A549 (cell line): ENCODE data around the gene EARS2. TPM values are rescaled to one million over a fixed set of nuclear protein-coding genes. Genes with fewer than 3 reads are reported as not detected.

Experiments
- ATAC-seq, 2 experiments: fragments of 200-7000 bp in 1 of 2; fragments of >200 bp in 1 of 2; cut with Nextera tagmentation in 1 of 2; cut with Tn5 transposase in 1 of 2; 3 replicates each; pipeline versions ENCODE4 v1.8.0 to v1.9.1; 2018 to 2020; ENCODE audit warnings: mild to moderate bottlenecking in 1 of 2, moderate library complexity in 1 of 2
- CTCF ChIA-PET: fragments of 300-600 bp; sonication (Branson Sonifier 250); formaldehyde crosslinking; extraction: SDS; loops from one replicate; lab custom pipeline; 2021; ENCODE audit warnings: antibody characterized with exemption, inconsistent platforms; lab: Yijun Ruan, JAX
- POLR2A ChIA-PET: fragments of 350-600 bp; formaldehyde crosslinking; extraction: SDS; loops from one replicate; lab custom pipeline; 2021; ENCODE audit warnings: antibody characterized with exemption, inconsistent platforms; lab: Yijun Ruan, JAX
- DNase-seq, 2 experiments: peaks; one replicate each; pipeline versions ENCODE4 v3.0.0 to v3.0.0-alpha.2; 2011 to 2016; ENCODE audit warnings: low read depth in 1 of 2, low spot score in 1 of 2
- FAIRE-seq: peaks from 2 replicates; lab custom pipeline; 2011; peaks lifted over from hg19 to GRCh38; lab: Jason Lieb, UNC
- H3K27ac ChIP-seq, 2 experiments: fragments of >200 bp; sonication (Bioruptor Twin); formaldehyde crosslinking; 3 replicates each; pipeline ENCODE4 v1.5.1; 2016 to 2017
- H3K4me1 ChIP-seq: fragments of >200 bp; sonication (Bioruptor Twin); formaldehyde crosslinking; 3 replicates; pipeline ENCODE4 v1.6.1; 2016
- H3K4me2 ChIP-seq: fragments of >200 bp; sonication (Bioruptor Twin); formaldehyde crosslinking; 3 replicates; pipeline ENCODE4 v1.6.1; 2016
- H3K4me3 ChIP-seq: fragments of >200 bp; sonication (Bioruptor Twin); formaldehyde crosslinking; 3 replicates; pipeline ENCODE4 v1.5.1; 2016
- H3K9me3 ChIP-seq: fragments of >200 bp; sonication (Bioruptor Twin); formaldehyde crosslinking; 3 replicates; pipeline ENCODE4 v1.6.1; 2016
- CBX8 ChIP-seq: fragments of 200-600 bp; sonication (generic); IDR thresholded peaks from 2 replicates; pipeline ENCODE4 v1.6.1; 2016
- EHF ChIP-seq: fragments of 250-450 bp; sonication (Bioruptor Pico); IDR thresholded peaks from 2 replicates; pipeline ENCODE4 v1.5.0; 2020; ENCODE audit warnings: mild to moderate bottlenecking
- EHMT2 ChIP-seq: fragments of 200-600 bp; sonication (generic); IDR thresholded peaks from 2 replicates; pipeline ENCODE4 v1.6.1; 2016; ENCODE audit warnings: antibody characterized with exemption, low read depth, mild to moderate bottlenecking, moderate library complexity
- FOSB ChIP-seq: fragments of 250-450 bp; sonication (Bioruptor Pico); IDR thresholded peaks from 2 replicates; pipeline ENCODE4 v1.5.0; 2020; ENCODE audit warnings: mild to moderate bottlenecking, moderate library complexity
- FOSL2 ChIP-seq, 2 experiments: fragments of 450-650 bp in 1 of 2; fragments of >200 bp in 1 of 2; sonication (Bioruptor Twin) in 1 of 2; formaldehyde crosslinking; IDR thresholded peaks; 2 replicates each; pipeline versions ENCODE4 v1.5.0 to v1.6.1; 2016 to 2020; ENCODE audit warnings: mild to moderate bottlenecking in 1 of 2, moderate library complexity in 1 of 2
- HEYL ChIP-seq: fragments of 250-450 bp; sonication (Bioruptor Pico); IDR thresholded peaks from 2 replicates; pipeline ENCODE4 v1.8.0; 2021; ENCODE audit warnings: mild to moderate bottlenecking, moderate library complexity
- HOXA7 ChIP-seq: fragments of 250-450 bp; sonication (Bioruptor Pico); IDR thresholded peaks from 2 replicates; pipeline ENCODE4 v1.5.0; 2020; ENCODE audit warnings: mild to moderate bottlenecking, moderate library complexity
- HOXB13 ChIP-seq: fragments of 250-450 bp; sonication (Bioruptor Pico); IDR thresholded peaks from 2 replicates; pipeline ENCODE4 v1.5.0; 2020; ENCODE audit warnings: low read depth, mild to moderate bottlenecking, moderate library complexity
- JUNB ChIP-seq: fragments of >200 bp; sonication (Bioruptor Twin); formaldehyde crosslinking; IDR thresholded peaks from 2 replicates; pipeline ENCODE4 v1.6.1; 2016
- MAFK ChIP-seq: fragments of 450-650 bp; IDR thresholded peaks from 2 replicates; pipeline ENCODE4 v1.6.1; 2014; ENCODE audit not compliant: partially characterized antibody
- MAZ ChIP-seq: fragments of 150-350 bp; IDR thresholded peaks from 2 replicates; pipeline ENCODE4 v1.6.1; 2014; ENCODE audit warnings: antibody characterized with exemption, low read depth, low read length, borderline replicate concordance
- MYC ChIP-seq: IDR thresholded peaks from 2 replicates; pipeline ENCODE4 v1.6.1; 2012; ENCODE audit warnings: mild to moderate bottlenecking, inconsistent platforms, low read length, improper control_type of control experiment, borderline replicate concordance
- NR3C1 ChIP-seq: fragments of >200 bp; sonication (Bioruptor Twin); formaldehyde crosslinking; IDR thresholded peaks from 3 replicates; pipeline ENCODE4 v1.6.1; 2017
- POLR2A ChIP-seq: IDR thresholded peaks from 2 replicates; pipeline ENCODE4 v1.6.1; 2012; ENCODE audit warnings: mild to moderate bottlenecking, low read length
- RFX5 ChIP-seq: fragments of 450-650 bp; IDR thresholded peaks from 2 replicates; pipeline ENCODE4 v1.7.1; 2014; ENCODE audit warnings: antibody characterized with exemption, mild to moderate bottlenecking, moderate library complexity
- RNF2 ChIP-seq: fragments of 200-600 bp; sonication (generic); IDR thresholded peaks from 2 replicates; pipeline ENCODE4 v1.6.1; 2016; ENCODE audit warnings: low read depth, mild to moderate bottlenecking, antibody characterized with exemption, moderate library complexity, borderline replicate concordance
- SMC3 ChIP-seq: fragments of >200 bp; sonication (Bioruptor Twin); formaldehyde crosslinking; IDR thresholded peaks from 3 replicates; pipeline ENCODE4 v1.6.1; 2018; ENCODE audit warnings: inconsistent platforms
- TFCP2L1 ChIP-seq: fragments of 250-450 bp; sonication (Bioruptor Pico); IDR thresholded peaks from 2 replicates; pipeline ENCODE4 v1.5.0; 2021; ENCODE audit warnings: mild to moderate bottlenecking
- TP53 ChIP-seq: fragments of 250-450 bp; sonication (Bioruptor Pico); IDR thresholded peaks from 2 replicates; pipeline ENCODE4 v1.5.0; 2021; ENCODE audit warnings: mild to moderate bottlenecking, moderate library complexity
- ZNF302 ChIP-seq: fragments of 250-450 bp; sonication (Bioruptor Pico); IDR thresholded peaks from 2 replicates; pipeline ENCODE4 v1.9.0; 2021; ENCODE audit warnings: inconsistent platforms, mild to moderate bottlenecking, moderate library complexity
- WGBS: methylation state at CpG from one replicate; pipeline ENCODE4 v1.1.6; 2017; ENCODE audit errors: missing lambda C conversion rate; 5-methylcytosine and 5-hydroxymethylcytosine counted together
- polyA plus RNA-seq, 4 experiments: library from polyadenylated mRNA; depleted of rRNA in 3 of 4; stranded (reverse); fragments of >200 nt; fragmentation: RNase III in 1 of 4; extraction: RNeasy Plus Mini Kit Qiagen cat#74134 plus additional on column Dnase treatment in 1 of 4; gene quantifications; 2 replicates in 3 of 4; 3 replicates in 1 of 4; pipeline ENCODE4 v1.2.3, GENCODE V29; 2011 to 2017
- TF ChIP-seq, protein P1 (sequence below): IDR thresholded peaks from 2 replicates; pipeline ENCODE4 v1.6.1; 2012
- TF ChIP-seq, protein P2 (sequence below): fragments of 150-350 bp; IDR thresholded peaks from 2 replicates; pipeline ENCODE4 v1.6.1; 2014; ENCODE audit warnings: low read depth, mild to moderate bottlenecking, low read length
- TF ChIP-seq, protein P3 (sequence below): fragments of >200 bp; sonication (Bioruptor Twin); formaldehyde crosslinking; IDR thresholded peaks from 3 replicates; pipeline ENCODE4 v1.6.1; 2016
- TF ChIP-seq, protein P4 (sequence below): fragments of >200 bp; sonication (Bioruptor Twin); formaldehyde crosslinking; IDR thresholded peaks from 3 replicates; pipeline ENCODE4 v1.5.1; 2016
- TF ChIP-seq, protein P5 (sequence below): fragments of 450-650 bp; IDR thresholded peaks from 2 replicates; pipeline ENCODE4 v1.6.1; 2014; ENCODE audit warnings: antibody characterized with exemption

EARS2 gene
- polyA plus RNA-seq, 2 of the 4 experiments (the other 2 are of a cell fraction) = 30.4 to 45.2 TPM

DNA sequence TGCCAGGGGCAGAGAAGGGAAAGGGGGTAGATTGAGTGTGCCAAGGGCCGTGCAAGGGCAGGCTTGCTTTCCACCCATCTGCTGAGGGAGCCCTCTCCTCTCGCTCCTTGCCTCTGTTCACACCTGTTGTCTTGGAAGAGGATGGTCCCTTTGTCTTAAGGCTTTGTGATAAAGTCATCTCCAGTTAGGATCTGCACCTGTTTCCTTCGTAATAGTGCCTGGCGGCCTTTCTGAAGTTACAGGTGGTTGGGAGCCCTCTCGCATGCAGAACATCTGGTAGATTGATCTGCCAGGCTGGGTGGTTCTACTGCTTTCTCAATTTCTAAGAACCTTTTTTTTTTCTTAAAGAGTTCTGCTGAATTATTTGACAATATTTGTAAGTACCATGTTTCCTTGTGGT, 16.7 kb upstream of the EARS2 start:
- no peak for ATAC-seq
- CTCF ChIA-PET = no interaction called here
- WGBS = 93% methylated on average over 5 of the region's 5 CpGs
- no peak overlapping the region for H3K4me2 ChIP-seq
- H3K4me1 ChIP-seq = no peaks in the 10 kb centered on the region
- no peaks in the 10 kb centered on the region for H3K9me3 ChIP-seq
- FAIRE-seq = no peak
- no peak for TF ChIP-seq JUNB
- TF ChIP-seq TP53 (CRISPR knock-in tag) = no peak
- no peak for TF ChIP-seq FOSL2 (IDR thresholded peaks at IDR 0.05)
- TF ChIP-seq FOSL2 (CRISPR knock-in tag; IDR thresholded peaks at IDR 0.05) = no peak
- TF ChIP-seq MAFK = no peak
- no peak for TF ChIP-seq TFCP2L1 (CRISPR knock-in tag)
- TF ChIP-seq ZNF302 = no peak
- no peak for TF ChIP-seq FOSB (CRISPR knock-in tag)
- TF ChIP-seq, protein P1, sequence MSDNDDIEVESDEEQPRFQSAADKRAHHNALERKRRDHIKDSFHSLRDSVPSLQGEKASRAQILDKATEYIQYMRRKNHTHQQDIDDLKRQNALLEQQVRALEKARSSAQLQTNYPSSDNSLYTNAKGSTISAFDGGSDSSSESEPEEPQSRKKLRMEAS = no peak
- TF ChIP-seq RNF2 = no peak
- TF ChIP-seq NR3C1 = no peak
- TF ChIP-seq POLR2A = no peak
- TF ChIP-seq, protein P2, sequence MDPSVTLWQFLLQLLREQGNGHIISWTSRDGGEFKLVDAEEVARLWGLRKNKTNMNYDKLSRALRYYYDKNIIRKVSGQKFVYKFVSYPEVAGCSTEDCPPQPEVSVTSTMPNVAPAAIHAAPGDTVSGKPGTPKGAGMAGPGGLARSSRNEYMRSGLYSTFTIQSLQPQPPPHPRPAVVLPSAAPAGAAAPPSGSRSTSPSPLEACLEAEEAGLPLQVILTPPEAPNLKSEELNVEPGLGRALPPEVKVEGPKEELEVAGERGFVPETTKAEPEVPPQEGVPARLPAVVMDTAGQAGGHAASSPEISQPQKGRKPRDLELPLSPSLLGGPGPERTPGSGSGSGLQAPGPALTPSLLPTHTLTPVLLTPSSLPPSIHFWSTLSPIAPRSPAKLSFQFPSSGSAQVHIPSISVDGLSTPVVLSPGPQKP = no peak
- TF ChIP-seq, protein P3, sequence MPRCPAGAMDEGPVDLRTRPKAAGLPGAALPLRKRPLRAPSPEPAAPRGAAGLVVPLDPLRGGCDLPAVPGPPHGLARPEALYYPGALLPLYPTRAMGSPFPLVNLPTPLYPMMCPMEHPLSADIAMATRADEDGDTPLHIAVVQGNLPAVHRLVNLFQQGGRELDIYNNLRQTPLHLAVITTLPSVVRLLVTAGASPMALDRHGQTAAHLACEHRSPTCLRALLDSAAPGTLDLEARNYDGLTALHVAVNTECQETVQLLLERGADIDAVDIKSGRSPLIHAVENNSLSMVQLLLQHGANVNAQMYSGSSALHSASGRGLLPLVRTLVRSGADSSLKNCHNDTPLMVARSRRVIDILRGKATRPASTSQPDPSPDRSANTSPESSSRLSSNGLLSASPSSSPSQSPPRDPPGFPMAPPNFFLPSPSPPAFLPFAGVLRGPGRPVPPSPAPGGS = no peak
- no peak overlapping the region for H3K4me3 ChIP-seq
- POLR2A ChIA-PET = no interaction called here
- no peak for DNase-seq
- H3K27ac ChIP-seq = no peak overlapping the region

DNA sequence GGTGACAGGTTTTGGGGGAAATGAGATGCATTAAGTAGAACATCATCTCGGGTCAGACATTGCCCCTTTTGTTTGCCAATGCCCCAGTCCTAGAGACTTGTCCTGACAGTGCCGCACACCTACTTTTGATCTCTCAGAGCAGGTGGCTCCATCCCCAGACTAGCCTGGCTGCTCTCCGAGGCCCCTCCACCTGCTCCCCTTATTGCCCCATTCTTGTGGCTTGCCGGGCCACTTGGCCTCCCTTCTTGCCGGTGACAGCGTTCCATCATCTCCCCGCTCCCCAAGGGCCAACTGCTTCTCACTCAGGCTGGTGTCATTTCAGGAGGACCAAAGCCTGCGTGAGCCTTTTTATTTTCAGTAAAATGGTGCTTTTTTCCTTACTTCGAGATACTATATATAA, 15.2 kb upstream of the EARS2 start:
- no peaks in the 10 kb centered on the region for H3K9me3 ChIP-seq
- no peaks in the 10 kb centered on the region for H3K4me1 ChIP-seq
- FAIRE-seq = no peak
- no peak for TF ChIP-seq HOXB13
- no peak for TF ChIP-seq FOSB (CRISPR knock-in tag)
- TF ChIP-seq POLR2A = no peak
- TF ChIP-seq HOXA7 (CRISPR knock-in tag) = no peak
- no peak for TF ChIP-seq RFX5
- no peak for TF ChIP-seq SMC3
- TF ChIP-seq, protein P1 = no peak
- no peak for TF ChIP-seq EHMT2
- TF ChIP-seq, protein P4, sequence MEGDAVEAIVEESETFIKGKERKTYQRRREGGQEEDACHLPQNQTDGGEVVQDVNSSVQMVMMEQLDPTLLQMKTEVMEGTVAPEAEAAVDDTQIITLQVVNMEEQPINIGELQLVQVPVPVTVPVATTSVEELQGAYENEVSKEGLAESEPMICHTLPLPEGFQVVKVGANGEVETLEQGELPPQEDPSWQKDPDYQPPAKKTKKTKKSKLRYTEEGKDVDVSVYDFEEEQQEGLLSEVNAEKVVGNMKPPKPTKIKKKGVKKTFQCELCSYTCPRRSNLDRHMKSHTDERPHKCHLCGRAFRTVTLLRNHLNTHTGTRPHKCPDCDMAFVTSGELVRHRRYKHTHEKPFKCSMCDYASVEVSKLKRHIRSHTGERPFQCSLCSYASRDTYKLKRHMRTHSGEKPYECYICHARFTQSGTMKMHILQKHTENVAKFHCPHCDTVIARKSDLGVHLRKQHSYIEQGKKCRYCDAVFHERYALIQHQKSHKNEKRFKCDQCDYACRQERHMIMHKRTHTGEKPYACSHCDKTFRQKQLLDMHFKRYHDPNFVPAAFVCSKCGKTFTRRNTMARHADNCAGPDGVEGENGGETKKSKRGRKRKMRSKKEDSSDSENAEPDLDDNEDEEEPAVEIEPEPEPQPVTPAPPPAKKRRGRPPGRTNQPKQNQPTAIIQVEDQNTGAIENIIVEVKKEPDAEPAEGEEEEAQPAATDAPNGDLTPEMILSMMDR = no peak
- no peak for TF ChIP-seq CBX8
- no peak for ATAC-seq
- H3K4me3 ChIP-seq = no peak overlapping the region
- ChIA-PET CTCF (interaction anchor here (2.0 to 5.1 kb wide), 3 partner anchors 14 to 24 kb away, joined by 4 to 20 read pairs (median 7); partner anchors contain the start of genes EARS2 and UBFD1), POLR2A (interaction anchor here (1.6 kb wide), 1 partner anchor 15 kb away, joined by 4 read pairs; the partner anchor contains the start of genes EARS2 and UBFD1)
- H3K27ac ChIP-seq = no peak overlapping the region
- DNase-seq = no peak
- WGBS = 93% methylated on average over 9 of the region's 9 CpGs
- H3K4me2 ChIP-seq = no peak overlapping the region

DNA sequence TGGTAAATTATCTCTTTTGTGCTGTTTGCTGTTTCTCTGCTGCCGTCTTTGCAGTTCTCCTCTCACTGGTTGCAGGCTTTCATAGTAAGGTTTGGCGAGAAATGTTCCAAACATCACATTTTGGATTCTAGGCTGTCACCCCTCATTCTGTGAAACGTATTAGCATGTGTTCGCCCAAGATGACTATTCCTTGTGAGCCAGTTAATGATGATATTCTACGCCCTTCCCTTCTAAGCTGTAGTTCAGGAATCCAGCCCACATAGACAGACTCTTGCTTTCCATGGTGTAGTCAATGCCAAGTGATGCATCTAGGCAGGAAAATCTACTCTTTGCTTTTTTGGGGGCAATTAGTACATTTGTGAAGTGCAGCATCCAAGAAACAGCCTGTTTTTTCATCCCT, 14.7 kb upstream of the EARS2 start:
- no peak overlapping the region for H3K27ac ChIP-seq
- no peak for ATAC-seq
- no peaks in the 10 kb centered on the region for H3K4me1 ChIP-seq
- H3K4me3 ChIP-seq = no peak overlapping the region
- no peak for DNase-seq
- WGBS = 94% methylated on average over 5 of the region's 5 CpGs
- no peak overlapping the region for H3K4me2 ChIP-seq
- ChIA-PET POLR2A (interaction anchor here (1.6 kb wide), 1 partner anchor 14 kb away, joined by 4 read pairs; the partner anchor contains the start of genes EARS2 and UBFD1), CTCF (interaction anchor here (2.0 to 5.1 kb wide), 3 partner anchors 14 to 25 kb away, joined by 4 to 20 read pairs (median 7); partner anchors contain the start of genes EARS2 and UBFD1)
- FAIRE-seq = no peak
- no peaks in the 10 kb centered on the region for H3K9me3 ChIP-seq
- TF ChIP-seq CBX8 = no peak
- no peak for TF ChIP-seq HEYL (CRISPR knock-in tag)
- TF ChIP-seq, protein P4 = no peak
- TF ChIP-seq RFX5 = no peak
- no peak for TF ChIP-seq EHF (CRISPR knock-in tag)
- TF ChIP-seq MYC = no peak
- TF ChIP-seq MAZ = no peak
- TF ChIP-seq, protein P5, sequence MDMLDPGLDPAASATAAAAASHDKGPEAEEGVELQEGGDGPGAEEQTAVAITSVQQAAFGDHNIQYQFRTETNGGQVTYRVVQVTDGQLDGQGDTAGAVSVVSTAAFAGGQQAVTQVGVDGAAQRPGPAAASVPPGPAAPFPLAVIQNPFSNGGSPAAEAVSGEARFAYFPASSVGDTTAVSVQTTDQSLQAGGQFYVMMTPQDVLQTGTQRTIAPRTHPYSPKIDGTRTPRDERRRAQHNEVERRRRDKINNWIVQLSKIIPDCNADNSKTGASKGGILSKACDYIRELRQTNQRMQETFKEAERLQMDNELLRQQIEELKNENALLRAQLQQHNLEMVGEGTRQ = no peak
